Skeletal muscle cell (primary cell): ENCODE results near the gene GRM7.

Experiments
- DNase-seq: peaks from one replicate; pipeline ENCODE4 v3.0.0-alpha.2; 2010; ENCODE audit warnings: low read depth
- H3K4me3 ChIP-seq: 2 replicates; pipeline ENCODE4 v1.5.1; 2011; ENCODE audit warnings: low read depth, mild to moderate bottlenecking, control low read depth, low read length, moderate library complexity

GRM7 gene

DNA sequence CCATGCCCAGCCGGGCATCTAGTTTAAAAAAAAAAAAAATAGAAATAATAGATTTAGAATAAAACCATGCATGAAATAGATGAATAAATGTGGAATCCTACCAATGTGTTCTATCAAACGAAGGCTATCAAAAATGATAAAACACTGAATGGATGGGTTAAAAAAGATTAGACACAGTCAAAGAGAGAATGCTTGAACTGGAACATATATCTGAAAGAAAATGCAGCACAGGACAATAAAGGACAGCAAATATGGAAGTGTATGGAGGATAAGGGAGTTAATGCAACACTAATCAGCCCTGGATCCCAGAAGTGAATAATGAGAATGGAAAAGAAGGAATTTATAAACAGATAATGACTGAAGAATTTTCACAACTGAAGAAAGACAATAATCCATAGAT is 571.7 kb downstream of the GRM7 start:
- DNase-seq, result no peak
- no peak overlapping the region for H3K4me3 ChIP-seq

- no peak overlapping the region for H3K4me3 ChIP-seq
- no peak for DNase-seq
Measured at GRCh38 chr3:7433073-7433472, 572.2 kb downstream of the GRM7 start.

- no peak for DNase-seq
- no peak overlapping the region for H3K4me3 ChIP-seq
Measured at GRCh38 chr3:7436542-7436941, 575.6 kb downstream of the GRM7 start.

GRCh38 chr3:7437231-7437630 is 576.3 kb downstream of the GRM7 start:
- no peak for DNase-seq
- no peak overlapping the region for H3K4me3 ChIP-seq

DNA sequence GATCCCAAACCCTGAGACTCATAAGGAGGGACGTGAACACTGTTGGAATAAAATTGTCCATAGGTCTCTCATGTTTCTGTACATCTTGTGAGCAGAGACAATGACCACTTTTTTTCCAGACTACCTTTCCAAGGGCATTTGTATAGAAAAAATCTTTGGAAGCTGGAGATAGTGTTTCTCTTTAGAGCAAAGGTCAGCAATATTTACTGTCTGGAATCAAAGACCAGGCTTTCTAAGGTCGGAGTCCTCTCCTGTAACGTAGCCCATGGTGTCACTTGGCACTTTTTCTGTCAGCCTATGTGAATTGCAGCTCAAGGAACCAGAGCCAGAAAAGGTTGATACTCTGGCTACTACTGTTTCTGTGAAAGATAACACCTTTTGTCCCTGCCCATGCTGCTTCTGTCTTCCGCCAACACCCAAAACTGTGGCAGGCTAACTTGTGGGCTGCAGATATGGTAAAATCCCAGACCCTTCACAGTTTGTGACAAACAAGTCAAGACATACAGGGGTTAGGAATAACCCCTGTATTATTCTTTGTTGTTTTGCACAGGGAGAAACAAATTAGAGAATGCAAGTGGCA is 578.3 kb downstream of the GRM7 start:
- DNase-seq, result no peak
- H3K4me3 ChIP-seq, result no peak overlapping the region

DNA sequence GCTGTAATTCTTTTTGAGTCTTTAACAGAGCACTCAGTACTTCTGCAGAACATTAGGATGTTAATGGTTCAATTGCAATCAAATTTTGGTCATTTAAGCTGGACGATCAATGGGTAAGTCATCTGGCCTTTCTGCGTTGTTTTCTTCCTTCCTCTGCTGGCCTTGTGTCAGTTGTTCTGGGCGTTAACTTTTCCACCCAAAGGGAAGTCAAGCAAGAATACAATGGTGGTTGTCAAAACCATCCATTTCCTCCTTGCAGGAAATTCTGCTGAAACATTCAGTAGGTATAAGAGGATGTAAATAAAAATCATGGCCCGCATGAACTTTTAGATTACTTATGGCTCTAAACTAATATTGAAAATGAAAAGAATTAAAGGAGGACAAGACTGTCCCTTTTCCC is 584.0 kb downstream of the GRM7 start:
- no peak overlapping the region for H3K4me3 ChIP-seq
- DNase-seq, result no peak

GRCh38 chr3:7445331-7445730 is 584.4 kb downstream of the GRM7 start:
- no peak overlapping the region for H3K4me3 ChIP-seq

DNA sequence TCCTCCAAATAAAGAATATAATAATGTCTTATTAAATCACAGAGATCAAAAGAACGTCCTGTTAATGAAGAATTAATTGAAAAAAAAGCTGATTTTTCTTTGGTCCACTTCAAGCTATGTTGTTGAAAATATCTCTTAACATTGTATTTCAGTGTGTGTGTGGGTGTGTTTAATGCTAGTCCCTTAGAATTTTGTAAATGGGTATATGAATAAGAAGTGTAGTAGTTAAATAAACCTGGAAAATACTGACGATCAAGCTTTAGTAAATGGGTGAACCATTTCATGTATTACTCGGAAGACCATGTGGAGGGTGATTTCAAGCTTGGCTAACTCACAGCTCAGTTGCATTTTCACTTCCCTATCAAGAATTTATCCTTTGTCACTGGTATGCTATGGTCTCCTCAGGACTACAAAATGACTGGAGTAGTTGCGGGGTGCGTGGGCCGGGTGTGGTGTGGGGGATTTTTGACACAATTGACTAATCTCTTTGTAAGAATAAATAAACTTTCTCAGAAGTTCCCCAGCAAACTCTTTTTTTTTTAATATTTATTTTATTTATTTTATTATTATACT is 586.4 kb downstream of the GRM7 start:
- no peak overlapping the region for H3K4me3 ChIP-seq
- no peak for DNase-seq

More at GRCh38 chr3:7445331-7445730, 584.4 kb downstream of the GRM7 start:
- no peak for DNase-seq

DNA sequence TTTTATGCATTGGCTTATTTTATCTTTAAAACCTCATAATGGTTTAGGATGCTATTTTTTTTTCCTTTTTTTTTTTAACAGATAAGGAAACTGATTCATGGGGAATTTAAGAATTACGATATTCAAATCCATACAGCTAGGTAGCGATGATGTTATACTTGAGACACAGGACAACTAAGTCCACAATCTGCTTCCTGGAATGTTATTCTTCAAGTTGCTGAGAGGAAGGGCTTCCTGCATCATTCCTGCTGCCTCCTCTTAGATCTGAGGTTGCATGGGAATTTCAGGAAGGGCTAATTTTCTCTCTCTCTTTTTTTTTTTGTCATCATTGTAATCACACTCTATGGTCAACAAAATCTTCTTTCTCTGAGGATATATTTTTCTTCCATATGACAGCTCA is 595.5 kb downstream of the GRM7 start:
- no peak for DNase-seq
- no peak overlapping the region for H3K4me3 ChIP-seq

GRCh38 chr3:7461202-7461825 is 600.4 kb downstream of the GRM7 start:
- no peak overlapping the region for H3K4me3 ChIP-seq
- DNase-seq, result no peak

GRCh38 chr3:7469866-7470265 is 609.0 kb downstream of the GRM7 start:
- no peak for DNase-seq
- H3K4me3 ChIP-seq, result no peak overlapping the region

GRCh38 chr3:7484636-7485035 is 623.7 kb downstream of the GRM7 start:
- H3K4me3 ChIP-seq, result no peak overlapping the region
- no peak for DNase-seq

DNA sequence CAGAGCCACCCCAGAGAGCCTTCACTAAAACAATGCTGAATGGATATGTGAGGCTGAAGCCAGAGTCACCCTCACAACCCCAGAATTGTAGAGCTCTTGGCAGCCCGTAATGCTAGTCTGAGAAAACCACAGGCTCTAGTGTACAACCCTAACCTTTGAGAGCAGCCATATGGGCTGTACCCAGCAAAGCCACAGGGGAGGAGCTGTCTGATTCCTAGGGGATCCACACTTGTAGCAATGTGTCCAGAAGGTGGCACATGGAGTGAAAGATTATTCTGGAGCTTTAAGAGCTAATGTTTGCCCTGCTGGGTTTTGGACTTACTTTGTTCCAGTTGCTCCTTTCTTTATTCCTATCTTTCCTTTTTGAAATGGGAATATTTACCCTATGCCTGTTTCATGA is 626.8 kb downstream of the GRM7 start:
- DNase-seq, result no peak

GRCh38 chr3:7489417-7489816 is 628.5 kb downstream of the GRM7 start:
- no peak for DNase-seq
- no peak overlapping the region for H3K4me3 ChIP-seq

More for the DNA sequence above, 626.8 kb downstream of the GRM7 start:
- H3K4me3 ChIP-seq, result no peak overlapping the region

- H3K4me3 ChIP-seq, result no peak overlapping the region
- DNase-seq, result no peak
Measured at GRCh38 chr3:7498715-7499114, 637.8 kb downstream of the GRM7 start.

GRCh38 chr3:7503431-7503830 is 642.5 kb downstream of the GRM7 start:
- no peak overlapping the region for H3K4me3 ChIP-seq
- DNase-seq, result no peak

DNA sequence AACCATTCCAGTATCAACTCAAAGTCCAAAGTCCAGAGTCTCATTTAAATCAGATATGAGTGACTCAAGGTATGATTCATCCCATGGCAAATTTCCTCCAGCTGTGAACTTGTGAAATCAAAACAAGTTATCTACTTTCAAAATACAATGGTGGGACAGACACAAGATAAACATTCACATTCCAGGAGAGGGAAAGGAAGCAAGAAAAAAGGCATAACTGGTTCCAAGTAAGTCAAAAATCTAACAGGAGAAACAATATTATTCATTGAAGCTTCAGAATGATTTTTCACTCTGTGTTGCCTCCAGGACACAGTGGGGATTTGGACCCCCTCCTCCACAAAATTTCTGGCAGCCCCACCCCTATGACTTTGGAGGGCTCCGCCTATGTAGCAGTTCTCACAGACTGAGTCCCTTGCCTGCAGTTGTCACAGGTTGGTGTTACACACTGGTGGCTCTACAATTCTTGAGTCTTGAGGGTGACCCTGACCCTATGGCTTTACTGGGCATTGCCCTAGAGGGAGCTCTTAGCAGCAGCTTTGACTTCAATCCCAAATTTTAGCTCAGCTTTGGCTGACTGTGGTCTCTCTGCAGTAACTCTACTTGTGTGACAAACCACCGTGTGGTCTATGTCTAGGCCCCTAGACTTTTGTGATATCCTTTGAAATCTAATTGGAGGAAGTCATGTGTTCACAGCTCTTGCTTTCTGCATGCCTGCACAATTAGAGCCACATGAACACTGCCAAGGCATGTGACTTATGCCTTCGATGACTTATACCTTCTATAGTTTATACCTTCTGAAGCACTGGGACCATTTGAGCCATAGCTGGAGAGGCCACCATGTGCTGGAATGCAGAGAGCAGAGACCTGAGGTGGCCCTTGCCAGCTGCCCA is 644.2 kb downstream of the GRM7 start:
- no peak overlapping the region for H3K4me3 ChIP-seq
- peak; percentile 0 for DNase-seq

GRCh38 chr3:7506606-7507180 is 645.8 kb downstream of the GRM7 start:
- DNase-seq, result no peak
- no peak overlapping the region for H3K4me3 ChIP-seq

GRCh38 chr3:7508821-7509220 is 647.9 kb downstream of the GRM7 start:
- DNase-seq, result no peak

GRCh38 chr3:7512048-7512447 is 651.1 kb downstream of the GRM7 start:
- no peak for DNase-seq
- no peak overlapping the region for H3K4me3 ChIP-seq

More at GRCh38 chr3:7508821-7509220, 647.9 kb downstream of the GRM7 start:
- H3K4me3 ChIP-seq, result no peak overlapping the region
